A673 (cell line): Measurements from ENCODE around the gene ATP7B.

Source experiments
- EZH2 ChIP-seq: fragments of 200-600 bp; sonication (generic); IDR thresholded peaks from 2 replicates; pipeline ENCODE4 v1.6.1; 2017; ENCODE audit warnings: borderline replicate concordance, low read depth, mild to moderate bottlenecking, mixed read lengths, antibody characterized with exemption, low read length; ENCODE audit not compliant: poor library complexity, severe bottlenecking
- TF ChIP-seq, protein P1 (sequence below): fragments of 300-800, 200-600 bp; sonication (generic); conservative IDR thresholded peaks from 2 replicates; pipeline ENCODE4 v1.5.1; 2017; ENCODE audit warnings: low read depth, mild to moderate bottlenecking, antibody characterized with exemption, low read length, moderate library complexity, mixed read lengths

DNA sequence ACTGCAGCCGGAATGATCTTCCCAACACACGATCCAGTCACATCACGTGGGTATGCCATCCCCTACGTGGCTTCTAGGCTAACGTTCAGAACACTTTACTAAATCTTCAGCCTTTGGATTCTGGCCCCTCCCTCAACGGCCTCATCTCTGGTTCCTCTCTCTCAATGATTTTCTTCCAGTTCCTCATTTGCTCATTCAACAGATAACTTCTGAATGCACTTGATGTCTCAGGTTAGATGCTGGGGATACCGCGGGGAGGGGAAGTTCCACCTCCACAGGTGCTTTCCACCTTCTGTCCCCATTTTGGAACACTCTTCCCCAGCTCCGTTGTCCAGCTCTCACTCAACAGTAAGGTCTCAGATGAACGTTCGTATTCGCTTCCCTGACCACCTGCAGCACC, 66.1 kb downstream of the ATP7B start:
- TF ChIP-seq, protein P1, sequence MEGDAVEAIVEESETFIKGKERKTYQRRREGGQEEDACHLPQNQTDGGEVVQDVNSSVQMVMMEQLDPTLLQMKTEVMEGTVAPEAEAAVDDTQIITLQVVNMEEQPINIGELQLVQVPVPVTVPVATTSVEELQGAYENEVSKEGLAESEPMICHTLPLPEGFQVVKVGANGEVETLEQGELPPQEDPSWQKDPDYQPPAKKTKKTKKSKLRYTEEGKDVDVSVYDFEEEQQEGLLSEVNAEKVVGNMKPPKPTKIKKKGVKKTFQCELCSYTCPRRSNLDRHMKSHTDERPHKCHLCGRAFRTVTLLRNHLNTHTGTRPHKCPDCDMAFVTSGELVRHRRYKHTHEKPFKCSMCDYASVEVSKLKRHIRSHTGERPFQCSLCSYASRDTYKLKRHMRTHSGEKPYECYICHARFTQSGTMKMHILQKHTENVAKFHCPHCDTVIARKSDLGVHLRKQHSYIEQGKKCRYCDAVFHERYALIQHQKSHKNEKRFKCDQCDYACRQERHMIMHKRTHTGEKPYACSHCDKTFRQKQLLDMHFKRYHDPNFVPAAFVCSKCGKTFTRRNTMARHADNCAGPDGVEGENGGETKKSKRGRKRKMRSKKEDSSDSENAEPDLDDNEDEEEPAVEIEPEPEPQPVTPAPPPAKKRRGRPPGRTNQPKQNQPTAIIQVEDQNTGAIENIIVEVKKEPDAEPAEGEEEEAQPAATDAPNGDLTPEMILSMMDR = no peak
- TF ChIP-seq EZH2 = no peak
